ENCODE results near the gene SRSF2.

- TF ChIP-seq CTCF (IDR thresholded peaks at IDR 0.05) (no peak), ZFX (IDR thresholded peaks at IDR 0.05; ENCODE audit: borderline replicate concordance) (no peak)
Measured at GRCh38 chr17:76714336-76714735, 22.8 kb downstream of the SRSF2 start.

Data from 22Rv1 (cell line).